Left ventricle myocardium superior (tissue), 1 donor: ENCODE results near the gene WDR70. TPM values are rescaled to one million over a fixed set of nuclear protein-coding genes. Genes with fewer than 3 reads are reported as not detected.
"Not testable (repeated sequence)": the region's sequence is repeated elsewhere in the genome, so short reads cannot be mapped to it uniquely, and the experiment has no call there.

Experiments used
- ATAC-seq: fragments of 200-7000 bp; cut with Tn5 transposase; one replicate; pipeline ENCODE4 v1.9.1; 2020; ENCODE audit warnings: mild to moderate bottlenecking, moderate library complexity
- DNase-seq: peaks from one replicate; pipeline ENCODE4 v3.0.0-alpha.2; 2020
- intact Hi-C: fragments of 100-400 bp; cut with micrococcal nuclease; formaldehyde crosslinking; loops from one replicate; pipeline ENCODE4 v1.11.0; 2022
- total RNA-seq: library from RNA; stranded (reverse); fragmentation: NEBNext Ultra II Directional; extraction: Animal tissue kit (Norgen Biotek cat#: 25700); gene quantifications from one replicate; pipeline ENCODE4 v1.2.1, GENCODE V29; 2021
- donor health status: DM: no; HTN: yes; CAD: no; lungs with severe emphysema.

The WDR70 gene
- total RNA-seq, 1 donor from 2014 or later: 21.5 TPM

GRCh38 chr5:37769840-37770239 lies 390.7 kb downstream of the WDR70 start:
- intact Hi-C loops: no loop called here
- no peak for DNase-seq
- no peak for ATAC-seq

GRCh38 chr5:37770786-37771185 lies 391.7 kb downstream of the WDR70 start:
- ATAC-seq (no peak), DNase-seq (no peak)
- intact Hi-C loops: no loop called here

GRCh38 chr5:37771203-37771611 lies 392.1 kb downstream of the WDR70 start:
- no peak for DNase-seq
- intact Hi-C loops: no loop called here
- ATAC-seq: no peak

- intact Hi-C loops: no loop called here
- DNase-seq (no peak), ATAC-seq (no peak)
Observed at GRCh38 chr5:37771731-37772130, 392.6 kb downstream of the WDR70 start.

- ATAC-seq: no peak
- intact Hi-C loops: no loop called here
Observed at GRCh38 chr5:37772255-37772654, 393.1 kb downstream of the WDR70 start.

GRCh38 chr5:37773809-37774208 lies 394.7 kb downstream of the WDR70 start:
- intact Hi-C loops: no loop called here
- DNase-seq (no peak), ATAC-seq (no peak)

More at GRCh38 chr5:37772255-37772654, 393.1 kb downstream of the WDR70 start:
- DNase-seq: no peak

- no peak for DNase-seq
- intact Hi-C loops: no loop called here
- no peak for ATAC-seq
Observed at GRCh38 chr5:37774912-37775483, 395.9 kb downstream of the WDR70 start.

- ATAC-seq (no peak), DNase-seq (no peak)
- intact Hi-C loops: no loop called here
Observed at GRCh38 chr5:37776826-37777225, 397.7 kb downstream of the WDR70 start.

GRCh38 chr5:37777432-37778130 lies 398.5 kb downstream of the WDR70 start:
- intact Hi-C loops: no loop called here
- ATAC-seq (no peak), DNase-seq (no peak)

GRCh38 chr5:37781409-37781808 lies 402.3 kb downstream of the WDR70 start:
- DNase-seq, intact Hi-C loops, ATAC-seq: not testable (repeated sequence)

GRCh38 chr5:37786416-37786815 lies 407.3 kb downstream of the WDR70 start:
- DNase-seq (no peak), ATAC-seq (no peak)
- intact Hi-C loops: no loop called here

GRCh38 chr5:37786862-37787519 lies 407.9 kb downstream of the WDR70 start:
- ATAC-seq (no peak), DNase-seq (no peak)
- intact Hi-C loops: no loop called here

GRCh38 chr5:37787742-37788141 lies 408.6 kb downstream of the WDR70 start:
- intact Hi-C loops: no loop called here
- ATAC-seq (no peak), DNase-seq (no peak)

- intact Hi-C loops: no loop called here
Observed at GRCh38 chr5:37789991-37790390, 410.9 kb downstream of the WDR70 start.

GRCh38 chr5:37791321-37791720 lies 412.2 kb downstream of the WDR70 start:
- intact Hi-C loops: no loop called here
- ATAC-seq: no peak
- no peak for DNase-seq

More at GRCh38 chr5:37789991-37790390, 410.9 kb downstream of the WDR70 start:
- no peak for ATAC-seq
- DNase-seq: no peak

GRCh38 chr5:37792975-37793631 lies 414.0 kb downstream of the WDR70 start:
- intact Hi-C loops: no loop called here
- DNase-seq: no peak
- no peak for ATAC-seq

GRCh38 chr5:37795292-37795691 lies 416.2 kb downstream of the WDR70 start:
- ATAC-seq, intact Hi-C loops, DNase-seq: not testable (repeated sequence)

- DNase-seq, ATAC-seq, intact Hi-C loops: not testable (repeated sequence)
Observed at GRCh38 chr5:37796435-37796834, 417.3 kb downstream of the WDR70 start.

GRCh38 chr5:37799865-37800421 lies 420.8 kb downstream of the WDR70 start:
- ATAC-seq: no peak
- intact Hi-C loops: no loop called here

GRCh38 chr5:37801521-37801920 lies 422.4 kb downstream of the WDR70 start:
- intact Hi-C loops: no loop called here

More at GRCh38 chr5:37799865-37800421, 420.8 kb downstream of the WDR70 start:
- no peak for DNase-seq

More at GRCh38 chr5:37801521-37801920, 422.4 kb downstream of the WDR70 start:
- ATAC-seq (no peak), DNase-seq (no peak)
